Measurements from ENCODE around the gene PAK4. TPM values are rescaled to one million over a fixed set of nuclear protein-coding genes. Genes with fewer than 3 reads are reported as not detected.

PAK4 gene
- polyA plus RNA-seq, 1 donor from 2014 or later: 3.7 TPM

- Mint-ChIP-seq H3K27me3 (no peaks in the 10 kb centered on the region), H3K27ac (no peak overlapping the region), H3K9me3 (no peaks in the 10 kb centered on the region), H3K4me3 (no peak overlapping the region), H3K4me1 (peaks cover 0 to 3% (median 0%) of the 10 kb centered on the region in 3 donors), H3K36me3 (no peaks in the 10 kb centered on the region)
Measured at GRCh38 chr19:39168258-39169142, 42.9 kb downstream of the PAK4 start.

GRCh38 chr19:39169143-39169810, 43.7 kb downstream of the PAK4 start:
- Mint-ChIP-seq H3K4me3 (no peak overlapping the region), H3K9me3 (no peaks in the 10 kb centered on the region), H3K27ac (no peak overlapping the region), H3K36me3 (no peaks in the 10 kb centered on the region), H3K4me1 (peaks cover 0 to 1% (median 0%) of the 10 kb centered on the region in 3 donors), H3K27me3 (no peaks in the 10 kb centered on the region)

- Mint-ChIP-seq H3K9me3 (no peaks in the 10 kb centered on the region), H3K36me3 (no peaks in the 10 kb centered on the region), H3K27ac (no peak overlapping the region), H3K4me1 (no peaks in the 10 kb centered on the region), H3K27me3 (no peaks in the 10 kb centered on the region), H3K4me3 (no peak overlapping the region)
Measured at GRCh38 chr19:39170386-39171231, 45.0 kb downstream of the PAK4 start.

- H3K27me3 Mint-ChIP-seq: no peaks in the 10 kb centered on the region
- H3K4me1 Mint-ChIP-seq: no peaks in the 10 kb centered on the region
- no peak overlapping the region for H3K4me3 Mint-ChIP-seq
- no peak overlapping the region for H3K27ac Mint-ChIP-seq
- no peaks in the 10 kb centered on the region for H3K9me3 Mint-ChIP-seq
- peaks cover 2% of the 10 kb centered on the region for H3K36me3 Mint-ChIP-seq
Measured at GRCh38 chr19:39171479-39172465, 46.2 kb downstream of the PAK4 start.

- H3K27ac Mint-ChIP-seq: no peak overlapping the region
- no peaks in the 10 kb centered on the region for H3K9me3 Mint-ChIP-seq
- peaks cover 2% of the 10 kb centered on the region for H3K36me3 Mint-ChIP-seq
- no peak overlapping the region for H3K4me3 Mint-ChIP-seq
- H3K4me1 Mint-ChIP-seq: no peaks in the 10 kb centered on the region
- H3K27me3 Mint-ChIP-seq: no peaks in the 10 kb centered on the region
Measured at GRCh38 chr19:39172700-39173501, 47.3 kb downstream of the PAK4 start.

- peaks cover 2% of the 10 kb centered on the region for H3K36me3 Mint-ChIP-seq
- H3K9me3 Mint-ChIP-seq: no peaks in the 10 kb centered on the region
- H3K4me3 Mint-ChIP-seq: no peak overlapping the region
- H3K4me1 Mint-ChIP-seq: no peaks in the 10 kb centered on the region
- H3K27ac Mint-ChIP-seq: no peak overlapping the region
- H3K27me3 Mint-ChIP-seq: no peaks in the 10 kb centered on the region
Measured at GRCh38 chr19:39173502-39173991, 48.0 kb downstream of the PAK4 start.

GRCh38 chr19:39174142-39174541, 48.6 kb downstream of the PAK4 start:
- Mint-ChIP-seq H3K9me3 (no peaks in the 10 kb centered on the region), H3K27me3 (no peaks in the 10 kb centered on the region), H3K4me3 (no peak overlapping the region), H3K27ac (no peak overlapping the region), H3K36me3 (peaks cover 4% of the 10 kb centered on the region), H3K4me1 (no peaks in the 10 kb centered on the region)

- no peak overlapping the region for H3K4me3 Mint-ChIP-seq
- H3K36me3 Mint-ChIP-seq: peaks cover 4% of the 10 kb centered on the region
- H3K27me3 Mint-ChIP-seq: no peaks in the 10 kb centered on the region
- no peaks in the 10 kb centered on the region for H3K4me1 Mint-ChIP-seq
- no peaks in the 10 kb centered on the region for H3K9me3 Mint-ChIP-seq
- H3K27ac Mint-ChIP-seq: no peak overlapping the region
Measured at GRCh38 chr19:39174558-39175544, 49.3 kb downstream of the PAK4 start.

- no peak overlapping the region for H3K4me3 Mint-ChIP-seq
- peaks cover 4% of the 10 kb centered on the region for H3K36me3 Mint-ChIP-seq
- H3K27me3 Mint-ChIP-seq: no peaks in the 10 kb centered on the region
- no peak overlapping the region for H3K27ac Mint-ChIP-seq
- no peaks in the 10 kb centered on the region for H3K4me1 Mint-ChIP-seq
- H3K9me3 Mint-ChIP-seq: no peaks in the 10 kb centered on the region
Measured at GRCh38 chr19:39175564-39175963, 50.0 kb downstream of the PAK4 start.

GRCh38 chr19:39177110-39177699, 51.6 kb downstream of the PAK4 start:
- Mint-ChIP-seq H3K27ac (no peak overlapping the region), H3K4me3 (no peak overlapping the region), H3K4me1 (no peaks in the 10 kb centered on the region), H3K9me3 (no peaks in the 10 kb centered on the region), H3K27me3 (no peaks in the 10 kb centered on the region), H3K36me3 (peaks cover 4% of the 10 kb centered on the region)

GRCh38 chr19:39177736-39178135, 52.1 kb downstream of the PAK4 start:
- Mint-ChIP-seq H3K36me3 (peaks cover 4% of the 10 kb centered on the region), H3K4me1 (no peaks in the 10 kb centered on the region), H3K27ac (no peak overlapping the region), H3K4me3 (peak overlapping the region in 1 of 4 donors; percentile 12), H3K9me3 (no peaks in the 10 kb centered on the region), H3K27me3 (no peaks in the 10 kb centered on the region)

- no peaks in the 10 kb centered on the region for H3K9me3 Mint-ChIP-seq
- no peak overlapping the region for H3K27ac Mint-ChIP-seq
- no peaks in the 10 kb centered on the region for H3K4me1 Mint-ChIP-seq
- peaks cover 4% of the 10 kb centered on the region for H3K36me3 Mint-ChIP-seq
- H3K27me3 Mint-ChIP-seq: no peaks in the 10 kb centered on the region
- no peak overlapping the region for H3K4me3 Mint-ChIP-seq
Measured at GRCh38 chr19:39178296-39179006, 52.9 kb downstream of the PAK4 start.
